ENCODE data around the gene ZDHHC11B.
A peak's percentile ranks its signal among the peaks of the same experiment; 100 is the strongest.
"Not testable (repeated sequence)": the region's sequence is repeated elsewhere in the genome, so short reads cannot be mapped to it uniquely, and the experiment has no call there.

ZDHHC11B gene, protein sequence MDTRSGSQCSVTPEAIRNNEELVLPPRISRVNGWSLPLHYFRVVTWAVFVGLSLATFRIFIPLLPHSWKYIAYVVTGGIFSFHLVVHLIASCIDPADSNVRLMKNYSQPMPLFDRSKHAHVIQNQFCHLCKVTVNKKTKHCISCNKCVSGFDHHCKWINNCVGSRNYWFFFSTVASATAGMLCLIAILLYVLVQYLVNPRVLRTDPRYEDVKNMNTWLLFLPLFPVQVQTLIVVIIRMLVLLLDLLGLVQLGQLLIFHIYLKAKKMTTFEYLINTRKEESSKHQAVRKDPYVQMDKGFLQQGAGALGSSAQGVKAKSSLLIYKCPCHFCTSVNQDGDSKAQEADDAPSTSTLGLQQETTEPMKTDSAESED

GRCh38 chr5:784428-785177 lies at the start of gene ZDHHC11B:
TSS of gene ZDHHC11B (minus strand) at chr5:784729. CDS start at chr5:766919, 17,810 bp downstream.
- DNase-seq (ENCODE audit: low read depth in 3 of 3, low spot score in 1 of 3): peak; percentile 85 to 93 (median 88)

GRCh38 chr5:834013-834412 lies 49.5 kb upstream of the ZDHHC11B start:
- DNase-seq (ENCODE audit: low read depth in 3 of 3, low spot score in 1 of 3): not testable (repeated sequence)

GRCh38 chr5:828194-828593 lies 43.7 kb upstream of the ZDHHC11B start:
- DNase-seq (ENCODE audit: low read depth in 3 of 3, low spot score in 1 of 3): not testable (repeated sequence)

DNA sequence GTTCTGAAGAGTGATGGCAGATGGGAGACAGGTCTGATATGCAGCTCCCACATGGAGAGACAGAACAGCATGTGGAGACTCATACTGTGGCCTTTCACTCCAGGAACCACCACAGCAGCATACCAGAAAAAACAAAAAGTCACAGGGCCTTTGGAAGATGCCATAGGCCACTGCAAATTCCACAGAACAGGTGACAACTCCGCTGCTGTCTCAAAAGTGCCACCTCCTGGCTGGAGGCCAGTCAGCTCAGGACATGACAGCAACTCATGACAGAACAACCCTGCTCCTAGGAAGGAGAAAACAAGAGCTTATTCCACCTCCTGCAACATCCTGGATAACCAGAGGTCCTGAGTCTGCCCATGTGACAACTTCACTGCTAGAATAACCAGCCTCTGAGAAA lies 41.0 kb upstream of the ZDHHC11B start:
- not testable (repeated sequence) for DNase-seq (ENCODE audit: low read depth in 3 of 3, low spot score in 1 of 3)

DNA sequence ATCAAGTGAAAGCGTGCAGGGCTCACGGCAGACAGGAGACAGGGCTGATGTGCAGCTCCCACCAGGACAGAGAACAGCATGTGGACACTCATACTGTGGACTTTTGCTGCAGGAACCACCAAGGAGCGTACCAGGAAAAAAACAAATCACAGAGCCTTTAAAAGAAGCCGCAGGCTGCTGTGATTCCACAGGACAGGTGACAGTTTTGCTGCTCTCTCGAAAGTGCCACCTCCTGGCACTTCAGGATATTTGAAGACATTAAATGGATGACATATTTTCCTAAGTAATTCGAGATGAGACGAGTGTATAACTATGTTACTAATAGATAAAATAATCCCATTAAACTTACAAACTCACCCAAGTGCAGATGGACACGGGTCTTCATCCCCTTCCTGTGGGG lies 37.0 kb upstream of the ZDHHC11B start:
- no peak for DNase-seq (ENCODE audit: low read depth in 3 of 3, low spot score in 1 of 3)

- DNase-seq (ENCODE audit: low read depth in 3 of 3, low spot score in 1 of 3): no peak
These were observed 35.7 kb upstream of the ZDHHC11B start for GRCh38 chr5:820245-820644.

- no peak for DNase-seq (ENCODE audit: low read depth in 3 of 3, low spot score in 1 of 3)
These were observed 34.5 kb upstream of the ZDHHC11B start for GRCh38 chr5:819078-819477.

- DNase-seq (ENCODE audit: low read depth in 3 of 3, low spot score in 1 of 3): no peak
These were observed 31.6 kb upstream of the ZDHHC11B start for GRCh38 chr5:816176-816575.

DNA sequence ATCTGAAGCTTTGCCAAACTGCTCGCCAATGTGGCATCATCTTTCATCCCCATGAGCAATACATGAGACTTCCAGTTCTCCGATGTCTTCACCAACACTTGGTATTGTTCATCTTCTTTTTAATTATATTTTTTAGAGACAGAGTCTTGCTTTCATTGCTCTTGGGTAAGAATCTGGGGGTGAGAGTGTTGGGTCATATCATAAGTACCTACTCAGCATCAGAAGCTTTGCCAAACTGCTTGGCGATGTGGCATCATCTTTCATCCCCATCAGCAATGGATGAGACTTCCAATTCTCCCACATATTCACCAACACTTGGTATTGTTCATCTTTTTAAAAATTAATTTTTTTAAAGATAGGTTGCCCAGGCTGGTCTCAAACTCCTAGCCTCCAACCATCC lies 30.9 kb upstream of the ZDHHC11B start:
- no peak for DNase-seq (ENCODE audit: low read depth in 3 of 3, low spot score in 1 of 3)

DNA sequence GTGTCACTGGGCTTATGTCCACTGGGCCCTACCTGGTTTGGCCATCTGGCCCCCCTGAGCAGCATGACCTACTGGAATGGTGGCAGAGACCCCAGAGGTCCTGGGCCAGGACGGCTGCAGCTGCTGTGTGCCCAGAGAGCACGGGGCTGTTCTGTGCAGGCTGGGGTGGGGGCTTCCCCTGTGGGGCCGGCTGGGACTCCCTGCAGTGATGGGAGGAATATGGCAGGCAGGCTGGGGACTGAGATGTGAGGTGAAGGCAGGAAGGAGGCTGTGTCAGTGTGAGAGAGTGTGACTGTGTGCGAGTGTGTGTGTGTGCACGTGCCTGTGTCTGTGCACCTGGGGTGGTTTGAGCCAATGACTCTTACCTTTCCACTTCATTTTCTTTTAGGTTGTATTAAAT lies 29.0 kb upstream of the ZDHHC11B start:
- not testable (repeated sequence) for DNase-seq (ENCODE audit: low read depth in 3 of 3, low spot score in 1 of 3)

- DNase-seq (ENCODE audit: low read depth in 3 of 3, low spot score in 1 of 3): not testable (repeated sequence)
These were observed 26.9 kb upstream of the ZDHHC11B start for GRCh38 chr5:811384-811783.

DNA sequence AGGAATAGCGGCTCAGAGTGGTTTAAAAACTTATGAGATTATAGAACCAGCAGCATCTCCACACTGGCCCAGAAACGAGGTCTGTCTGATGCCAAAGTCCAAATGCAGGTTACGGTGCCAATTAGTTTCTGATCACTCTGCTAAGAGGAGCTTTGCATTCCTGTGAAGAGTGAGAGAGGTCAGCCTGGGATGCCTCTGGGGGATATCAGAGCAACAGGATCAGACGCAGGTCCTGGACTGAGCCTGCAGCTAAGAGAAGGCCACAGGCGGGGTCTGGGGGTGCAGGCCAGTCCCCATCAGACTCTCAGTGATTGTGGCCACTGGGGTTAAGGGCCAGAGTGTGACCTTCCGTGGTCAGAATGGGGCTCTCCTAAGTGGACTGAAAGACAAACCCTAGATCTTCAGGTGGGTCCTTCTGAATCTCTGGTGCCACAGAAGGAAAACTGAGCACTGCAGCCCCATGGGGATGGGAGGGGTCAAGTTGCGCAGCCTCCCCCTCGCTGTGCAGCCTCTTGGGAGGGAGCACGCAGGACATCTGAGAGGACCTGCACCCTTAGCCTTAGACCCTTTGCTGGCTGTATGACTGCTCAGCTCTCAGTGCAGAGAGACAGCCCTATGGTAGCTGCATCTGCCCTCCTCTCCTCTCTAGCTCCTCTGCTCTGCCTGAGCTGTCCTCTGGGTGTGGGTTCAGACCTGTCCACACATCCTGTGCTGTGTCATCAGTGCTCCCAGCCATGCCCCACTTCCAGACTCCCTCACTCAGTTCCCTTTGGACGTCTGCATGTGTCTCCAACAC lies 23.4 kb upstream of the ZDHHC11B start:
- DNase-seq (ENCODE audit: low read depth in 3 of 3, low spot score in 1 of 3): not testable (repeated sequence)

DNA sequence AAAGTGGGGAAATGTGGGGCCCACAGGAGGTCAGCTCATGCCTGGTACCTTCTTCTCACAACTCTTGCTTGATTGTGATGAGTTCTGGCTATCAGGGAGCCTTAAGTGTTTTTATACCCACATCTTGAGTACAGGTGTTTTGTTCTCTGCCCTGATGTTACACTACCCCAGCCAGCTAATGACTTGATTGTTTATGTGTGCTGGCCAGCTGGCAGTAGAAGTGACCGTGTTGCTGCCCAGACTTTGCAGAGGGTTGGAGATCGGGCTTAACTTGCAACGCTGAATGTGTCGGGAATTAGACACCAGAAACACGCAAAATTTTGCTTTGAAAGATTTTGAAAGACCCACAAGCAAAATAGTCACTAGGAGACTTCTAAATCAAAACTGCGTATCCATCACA lies 16.9 kb upstream of the ZDHHC11B start:
- DNase-seq (ENCODE audit: low read depth in 3 of 3, low spot score in 1 of 3): no peak

DNA sequence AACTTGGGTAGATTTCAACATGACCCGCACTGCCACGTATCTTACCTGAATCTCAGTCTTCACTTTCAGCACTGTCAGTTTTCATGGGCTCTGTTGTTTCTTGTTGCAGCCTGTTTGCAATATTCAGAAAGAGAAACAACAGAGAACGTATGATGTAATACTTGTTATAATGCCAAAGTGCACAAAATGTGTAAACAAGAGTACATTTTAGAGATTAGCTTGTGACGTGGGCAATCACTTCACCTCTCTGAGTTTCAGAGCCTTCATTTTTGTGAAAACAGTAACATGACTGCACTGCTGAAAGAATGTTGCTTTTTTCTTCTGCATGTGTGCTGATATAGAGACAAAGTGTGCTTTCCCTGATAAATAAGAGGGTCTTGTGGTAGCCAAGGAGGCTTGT lies 16.5 kb upstream of the ZDHHC11B start:
- not testable (repeated sequence) for DNase-seq (ENCODE audit: low read depth in 3 of 3, low spot score in 1 of 3)

DNA sequence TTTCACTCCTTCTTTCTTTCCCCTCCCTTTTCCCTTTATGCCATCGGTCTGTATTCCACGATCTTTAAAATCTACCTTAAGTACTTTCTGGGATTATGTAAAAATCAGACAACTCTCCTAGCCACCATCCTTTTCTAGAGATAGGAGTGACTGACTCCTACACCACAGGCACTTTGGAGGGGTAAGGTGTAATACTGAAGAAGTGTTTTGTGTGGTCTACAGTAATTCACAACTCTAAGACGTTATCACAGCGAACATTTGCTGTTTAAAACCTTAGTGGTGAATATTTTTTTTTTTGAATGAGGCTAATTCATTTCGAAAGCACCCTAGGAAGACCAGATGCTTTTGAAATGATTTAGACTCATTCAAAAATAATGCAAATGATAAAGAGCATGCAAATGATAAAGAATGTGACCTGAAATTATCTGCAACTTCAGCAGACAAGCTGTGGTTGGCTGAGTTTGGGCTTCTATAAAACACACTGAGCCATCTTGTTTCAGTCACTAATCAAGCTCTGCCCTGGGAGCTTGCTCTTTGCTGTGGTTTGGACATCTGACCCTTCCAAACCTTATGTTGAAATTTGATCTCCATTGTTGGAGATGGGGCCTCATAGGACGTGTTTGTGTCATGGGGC lies 14.1 kb upstream of the ZDHHC11B start:
- not testable (repeated sequence) for DNase-seq (ENCODE audit: low read depth in 3 of 3, low spot score in 1 of 3)

DNA sequence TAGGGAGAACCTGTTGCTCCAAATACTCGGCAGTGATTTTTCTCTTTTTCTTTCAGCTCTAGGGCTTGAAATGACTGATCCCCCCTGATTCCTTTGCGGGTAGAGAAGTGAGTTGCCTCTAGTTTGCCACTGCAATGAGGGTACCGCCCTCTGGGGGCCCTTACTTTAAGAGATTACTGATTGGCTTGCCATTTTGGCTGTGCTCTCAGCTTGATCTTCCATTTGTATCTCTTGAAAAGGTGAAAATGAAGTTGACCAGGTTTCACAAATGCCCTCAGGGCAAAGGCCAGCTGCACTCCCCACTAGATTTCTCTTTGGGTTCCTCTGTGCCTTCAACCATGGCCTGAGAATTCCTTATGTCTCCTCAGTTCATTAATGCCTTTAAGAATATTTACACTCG lies 13.5 kb upstream of the ZDHHC11B start:
- DNase-seq (ENCODE audit: low read depth in 3 of 3, low spot score in 1 of 3): not testable (repeated sequence)

- not testable (repeated sequence) for DNase-seq (ENCODE audit: low read depth in 3 of 3, low spot score in 1 of 3)
These were observed 11.3 kb upstream of the ZDHHC11B start for GRCh38 chr5:795873-796272.

DNA sequence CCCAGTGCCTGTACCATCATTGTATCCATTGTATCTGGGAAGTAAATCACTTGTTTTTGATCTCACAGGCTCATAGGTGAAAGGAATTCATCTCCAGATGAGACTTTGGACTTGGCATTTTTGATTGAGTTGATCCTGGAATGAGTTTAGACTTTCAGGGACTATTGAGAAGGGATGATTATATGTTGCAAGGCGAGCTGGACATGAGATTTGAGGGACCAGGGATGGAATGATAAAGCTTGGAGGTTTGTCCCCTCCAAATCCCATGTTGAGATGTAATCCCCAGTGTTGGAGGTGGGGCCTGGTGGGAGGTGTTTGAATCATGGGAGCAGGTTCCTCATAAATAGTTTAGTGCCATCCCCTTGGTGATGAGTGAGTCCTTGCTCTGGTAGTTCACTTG lies 10.4 kb upstream of the ZDHHC11B start:
- not testable (repeated sequence) for DNase-seq (ENCODE audit: low read depth in 3 of 3, low spot score in 1 of 3)

GRCh38 chr5:788703-789102 lies 4.2 kb upstream of the ZDHHC11B start:
- not testable (repeated sequence) for DNase-seq (ENCODE audit: low read depth in 3 of 3, low spot score in 1 of 3)

DNA sequence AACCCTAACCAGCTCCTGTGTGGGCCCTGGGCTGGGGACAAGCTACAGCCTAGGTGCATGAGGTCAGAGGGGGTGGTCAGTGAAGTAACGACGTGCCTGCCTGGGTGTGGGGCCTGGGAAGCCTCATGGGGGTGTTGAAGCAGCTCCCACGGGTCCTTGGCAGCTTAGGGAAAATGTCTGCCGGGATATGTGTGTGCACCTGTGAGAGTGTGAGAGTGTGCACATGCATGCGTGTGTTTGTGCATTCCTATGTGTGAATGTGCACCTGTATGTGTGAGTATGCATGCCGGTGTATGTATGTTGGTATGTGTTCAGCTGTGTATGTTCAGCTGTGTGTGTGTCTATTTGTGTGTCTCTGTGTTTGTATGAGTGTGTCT lies 3.3 kb upstream of the ZDHHC11B start:
- DNase-seq (ENCODE audit: low read depth in 3 of 3, low spot score in 1 of 3): not testable (repeated sequence)

DNA sequence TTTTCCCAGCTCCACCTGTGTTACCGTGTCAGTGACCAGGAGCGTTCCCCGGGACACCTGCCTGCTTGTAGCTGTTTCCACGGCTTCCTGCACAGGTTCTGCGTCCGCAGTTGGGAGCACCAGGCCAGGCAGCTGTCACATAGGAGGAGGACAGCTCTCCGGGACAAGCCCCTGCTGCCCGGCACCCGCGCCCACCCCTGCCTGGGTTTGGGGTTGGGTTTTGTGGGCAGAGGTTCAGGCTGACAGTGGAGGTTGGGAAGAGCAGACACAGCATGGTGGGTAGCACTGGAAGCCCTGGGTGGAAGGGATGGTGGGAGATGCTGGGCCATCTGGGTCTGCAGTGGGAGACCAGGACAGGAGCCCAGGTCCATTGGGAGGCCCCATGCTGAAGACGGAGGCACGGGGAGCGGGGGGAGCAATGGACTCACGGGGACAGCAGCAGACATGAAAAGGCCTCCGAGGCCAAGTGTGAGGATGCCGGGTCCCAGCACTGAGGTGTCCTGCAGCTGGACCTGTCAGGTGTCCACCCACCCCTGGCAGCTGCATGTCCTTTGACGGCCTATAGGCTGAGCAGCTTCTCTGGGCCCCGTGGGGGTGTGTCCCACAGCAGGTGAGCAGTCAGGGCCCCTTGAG lies 2.8 kb upstream of the ZDHHC11B start:
- DNase-seq (ENCODE audit: low read depth in 3 of 3, low spot score in 1 of 3): not testable (repeated sequence)
